GM12878 (cell line): ENCODE measurements around the gene NPAS3. TPM values are rescaled to one million over a fixed set of nuclear protein-coding genes. Genes with fewer than 3 reads are reported as not detected.

Experiments used
- ATAC-seq: fragments of 200-7000 bp; cut with Tn5 transposase; 3 replicates; pipeline ENCODE4 v1.9.1; 2020; ENCODE audit warnings: mild to moderate bottlenecking, moderate library complexity
- BruUV-seq: library from RNA; stranded (reverse); fragments of 400-500 nt; replicated peaks from 2 replicates; lab custom pipeline; 2021; lab: Mats Ljungman, UMichigan
- CTCF ChIA-PET: fragments of 300-600 bp; sonication (Branson Sonifier 250); formaldehyde crosslinking; extraction: SDS; loops from one replicate; lab custom pipeline; 2021; ENCODE audit warnings: inconsistent platforms; lab: Yijun Ruan, JAX
- POLR2A ChIA-PET: fragments of 350-600 bp; formaldehyde crosslinking; extraction: SDS; loops from one replicate; lab custom pipeline; 2021; ENCODE audit warnings: inconsistent platforms; lab: Charles Lee
- RAD21 ChIA-PET: fragments of 300-600 bp; sonication (Branson Sonifier 250); formaldehyde crosslinking; loops from one replicate; lab custom pipeline; 2023; ENCODE audit warnings: antibody characterized with exemption; ENCODE audit not compliant: unreplicated experiment; lab: Charles Lee
- SMC1A ChIA-PET: fragments of 300-600 bp; sonication (Branson Sonifier 250); formaldehyde crosslinking; loops from one replicate; lab custom pipeline; 2023; ENCODE audit not compliant: unreplicated experiment, uncharacterized antibody; lab: Charles Lee
- DNase-seq: peaks from one replicate; pipeline ENCODE4 v3.0.0-alpha.2; 2011; ENCODE audit warnings: low read depth, low spot score
- FAIRE-seq: peaks from 3 replicates; lab custom pipeline; 2011; peaks lifted over from hg19 to GRCh38; lab: Jason Lieb, UNC
- H2AFZ ChIP-seq: 2 replicates; pipeline ENCODE4 v1.6.0; 2011; ENCODE audit warnings: low read depth, low read length, control low read depth; ENCODE audit not compliant: control insufficient read depth
- H3K27ac ChIP-seq: 2 replicates; pipeline ENCODE4 v1.5.1; 2011; ENCODE audit warnings: control low read depth; ENCODE audit not compliant: control insufficient read depth, insufficient read depth
- H3K27me3 ChIP-seq, 2 experiments: replicated peaks in 1 of 2; 2 replicates each; pipeline versions ENCODE4 v1.6.0 to v1.6.1; 2011; ENCODE audit warnings: low read length in 1 of 2; ENCODE audit not compliant: control insufficient read depth in 2 of 2, insufficient read depth in 2 of 2
- H3K36me3 ChIP-seq, 2 experiments: 2 replicates each; pipeline ENCODE4 v1.5.1; 2011; ENCODE audit warnings: low read length in 1 of 2; ENCODE audit not compliant: control insufficient read depth in 2 of 2, insufficient read depth in 2 of 2
- H3K4me1 ChIP-seq: 2 replicates; pipeline ENCODE4 v1.6.1; 2011; ENCODE audit warnings: mild to moderate bottlenecking, low read length, moderate library complexity, mixed read lengths; ENCODE audit not compliant: control insufficient read depth, insufficient read depth
- H3K4me2 ChIP-seq: 2 replicates; pipeline ENCODE4 v1.6.0; 2011; ENCODE audit warnings: control low read depth; ENCODE audit not compliant: control insufficient read depth, insufficient read depth
- H3K4me3 ChIP-seq: fragments of 200-600 bp; sonication (generic); 2 replicates; pipeline ENCODE4 v1.5.1; 2016
- H3K79me2 ChIP-seq: 2 replicates; pipeline ENCODE4 v1.6.0; 2011; ENCODE audit warnings: low read length; ENCODE audit not compliant: control insufficient read depth, insufficient read depth
- H3K9ac ChIP-seq: 2 replicates; pipeline ENCODE4 v1.8.0; 2011; ENCODE audit warnings: low read length, control low read depth, mixed read lengths; ENCODE audit not compliant: control insufficient read depth, insufficient read depth
- H3K9me3 ChIP-seq: replicated peaks from 3 replicates; pipeline ENCODE4 v1.5.1; 2011; ENCODE audit warnings: mild to moderate bottlenecking, low read length; ENCODE audit not compliant: control insufficient read depth, insufficient read depth
- H4K20me1 ChIP-seq: 2 replicates; pipeline ENCODE4 v1.6.0; 2011; ENCODE audit not compliant: control insufficient read depth, insufficient read depth
- CBX3 ChIP-seq: fragments of 200-600 bp; sonication (generic); IDR thresholded peaks from 2 replicates; pipeline ENCODE4 v1.6.1; 2016; ENCODE audit warnings: low read depth, borderline replicate concordance
- CREM ChIP-seq: IDR thresholded peaks from 2 replicates; pipeline ENCODE4 v1.6.1; 2014; ENCODE audit warnings: antibody characterized with exemption, low read depth
- KDM1A ChIP-seq: fragments of 200-600 bp; sonication (generic); IDR thresholded peaks from 2 replicates; pipeline ENCODE4 v1.6.1; 2016; ENCODE audit warnings: borderline replicate concordance
- MEF2A ChIP-seq: IDR thresholded peaks from 2 replicates; pipeline ENCODE4 v1.6.1; 2011; ENCODE audit warnings: low read depth, mild to moderate bottlenecking, low read length, moderate library complexity; ENCODE audit not compliant: insufficient read depth
- MTA2 ChIP-seq: fragments of 450-650 bp; IDR thresholded peaks from 2 replicates; pipeline ENCODE4 v1.6.1; 2016; ENCODE audit warnings: low read depth, mild to moderate bottlenecking, moderate library complexity
- MXI1 ChIP-seq: fragments of 150-350 bp; IDR thresholded peaks from 2 replicates; pipeline ENCODE4 v1.6.1; 2011; ENCODE audit warnings: low read depth, mild to moderate bottlenecking, inconsistent platforms, low read length, improper control_type of control experiment
- POLR2AphosphoS2 ChIP-seq: IDR thresholded peaks from 2 replicates; pipeline ENCODE4 v1.6.1; 2011; ENCODE audit warnings: low read depth, mild to moderate bottlenecking, low read length, improper control_type of control experiment, moderate library complexity
- POU2F2 ChIP-seq: IDR thresholded peaks from 3 replicates; pipeline ENCODE4 v1.6.1; 2011; ENCODE audit warnings: low read depth, mild to moderate bottlenecking, low read length, borderline replicate concordance
- ZNF217 ChIP-seq: fragments of 450-650 bp; IDR thresholded peaks from 2 replicates; pipeline ENCODE4 v1.6.1; 2017; ENCODE audit warnings: antibody characterized with exemption, mild to moderate bottlenecking
- WGBS: methylation state at CpG from one replicate; pipeline ENCODE4 v1.1.6; 2016; ENCODE audit warnings: low lambda C conversion rate; ENCODE audit not compliant: insufficient replicate concordance, insufficient coverage; ENCODE audit errors: missing lambda C conversion rate; 5-methylcytosine and 5-hydroxymethylcytosine counted together
- in situ Hi-C: fragments of 300-500 bp; cut with MboI; formaldehyde crosslinking; loops from 9 replicates; pipeline ENCODE4 v1.14.3; 2018; ENCODE audit warnings: mixed read lengths
- intact Hi-C: fragments of 100-400 bp; cut with micrococcal nuclease; formaldehyde crosslinking; loops from one replicate; pipeline ENCODE4 v1.14.2; 2022; ENCODE audit not compliant: unreplicated experiment
- polyA plus RNA-seq, 11 experiments: library from polyadenylated mRNA; depleted of rRNA in 4 of 11; unstranded in 6 of 11; stranded (reverse) in 5 of 11; fragments of >200 nt; fragmentation: Nextera tagmentation in 4 of 11; fragmentation: Illumina TruSeq in 1 of 11; extraction: Ambion mirVana in 4 of 11; extraction: Trizol in 1 of 11; gene quantifications; 1 replicate in 1 of 11; 2 replicates in 10 of 11; pipeline versions ENCODE4 v1.2.1 to v1.2.3, GENCODE V29; 2011 to 2016; ENCODE audit warnings: inconsistent platforms in 2 of 11, missing spikeins in 2 of 11, low read depth in 1 of 11
- total RNA-seq, 4 experiments: library from RNA; depleted of rRNA in 3 of 4; stranded (reverse); fragments of >200 nt in 3 of 4; fragmentation: Illumina TruSeq in 1 of 4; extraction: Trizol in 1 of 4; gene quantifications; 2 replicates each; pipeline versions ENCODE4 v1.2.1 to v1.2.3, GENCODE V29; 2013 to 2021
- TF ChIP-seq, protein P1 (sequence below): IDR thresholded peaks from 2 replicates; pipeline ENCODE4 v1.6.1; 2012; ENCODE audit warnings: low read depth, low read length, improper control_type of control experiment
- TF ChIP-seq, protein P2 (sequence below): IDR thresholded peaks from 2 replicates; pipeline ENCODE4 v1.6.1; 2012; ENCODE audit warnings: low read length, inconsistent platforms

NPAS3 gene
- total and polyA plus RNA-seq, 10 of the 15 experiments (the other 5 are each of a cell fraction or from before 2014, with no cell fraction given), result under 0.01 to 2.7 (median 0.03) TPM; not detected in 6

DNA sequence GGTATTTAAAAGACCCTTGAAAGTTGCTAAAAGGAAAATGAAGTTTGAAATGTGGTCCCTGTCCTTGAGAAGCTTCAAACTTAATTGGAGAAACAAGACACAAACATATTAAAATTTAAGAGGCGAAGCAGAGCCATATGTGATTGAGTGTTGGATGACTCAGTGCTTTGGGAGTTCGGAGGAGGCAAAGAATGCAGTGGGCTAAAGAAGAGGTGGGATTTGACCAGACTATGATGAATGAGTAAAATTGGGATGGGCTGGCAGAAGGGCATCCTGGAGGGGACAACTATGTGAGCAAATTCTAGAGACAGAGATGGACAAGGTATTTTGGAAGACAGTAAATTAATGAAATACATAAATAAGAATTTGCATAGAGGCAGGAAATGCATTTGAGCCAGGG is 653.6 kb downstream of the NPAS3 start:
- POLR2A ChIA-PET, result interaction anchor here (1.1 kb wide), 1 partner anchor 18 kb away, joined by 3 read pairs; no protein-coding TSS in a partner anchor
- Histone ChIP-seq H4K20me1 (no peaks in the 10 kb centered on the region), H3K4me1 (no peaks in the 10 kb centered on the region), H3K36me3 (no peaks in the 10 kb centered on the region), H3K27me3 (no peaks in the 10 kb centered on the region; a peak in 1 of 4 replicates), H3K9ac (no peak overlapping the region), H3K4me3 (no peak overlapping the region), H3K79me2 (no peaks in the 10 kb centered on the region), H3K9me3 (no peaks in the 10 kb centered on the region), H3K27ac (no peak overlapping the region), H2AFZ (no peak overlapping the region), H3K4me2 (no peak overlapping the region)
- intact Hi-C loops (no loop called here), in situ Hi-C loops (no loop called here)
- RAD21 ChIA-PET, result interaction anchor here (1.2 kb wide), 2 partner anchors 54 to 195 kb away, joined by 3 read pairs; no protein-coding TSS in a partner anchor
- no TSS peak for BruUV-seq
- 19% methylated on average over 2 of the region's 2 CpGs for WGBS
- DNase-seq (no peak), FAIRE-seq (no peak), ATAC-seq (no peak)
- CTCF ChIA-PET, result interaction anchor here (0.6 to 0.8 kb wide), 2 partner anchors 18 to 104 kb away, joined by 3 read pairs; no protein-coding TSS in a partner anchor
- SMC1A ChIA-PET, result interaction anchor here (1.5 to 12.4 kb wide), 4 partner anchors 7 to 58 kb away, joined by 3 to 103 read pairs (median 24); no protein-coding TSS in a partner anchor
- TF ChIP-seq CBX3 (no peak), KDM1A (no peak), POU2F2 (no peak), MTA2 (no peak), MXI1 (no peak), ZNF217 (no peak), MEF2A (no peak), POLR2AphosphoS2 (no peak), CREM (no peak)
- TF ChIP-seq, protein P1, sequence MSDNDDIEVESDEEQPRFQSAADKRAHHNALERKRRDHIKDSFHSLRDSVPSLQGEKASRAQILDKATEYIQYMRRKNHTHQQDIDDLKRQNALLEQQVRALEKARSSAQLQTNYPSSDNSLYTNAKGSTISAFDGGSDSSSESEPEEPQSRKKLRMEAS, result no peak
- TF ChIP-seq, protein P2, sequence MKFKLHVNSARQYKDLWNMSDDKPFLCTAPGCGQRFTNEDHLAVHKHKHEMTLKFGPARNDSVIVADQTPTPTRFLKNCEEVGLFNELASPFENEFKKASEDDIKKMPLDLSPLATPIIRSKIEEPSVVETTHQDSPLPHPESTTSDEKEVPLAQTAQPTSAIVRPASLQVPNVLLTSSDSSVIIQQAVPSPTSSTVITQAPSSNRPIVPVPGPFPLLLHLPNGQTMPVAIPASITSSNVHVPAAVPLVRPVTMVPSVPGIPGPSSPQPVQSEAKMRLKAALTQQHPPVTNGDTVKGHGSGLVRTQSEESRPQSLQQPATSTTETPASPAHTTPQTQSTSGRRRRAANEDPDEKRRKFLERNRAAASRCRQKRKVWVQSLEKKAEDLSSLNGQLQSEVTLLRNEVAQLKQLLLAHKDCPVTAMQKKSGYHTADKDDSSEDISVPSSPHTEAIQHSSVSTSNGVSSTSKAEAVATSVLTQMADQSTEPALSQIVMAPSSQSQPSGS, result no peak
